GM12865 (cell line): ENCODE data around the gene FBXO5.
"Not testable (repeated sequence)": the region's sequence is repeated elsewhere in the genome, so short reads cannot be mapped to it uniquely, and the experiment has no call there.

Source experiments
- DNase-seq: peaks from one replicate; pipeline ENCODE4 v3.0.0; 2010; ENCODE audit warnings: low read depth
- H3K4me3 ChIP-seq: 2 replicates; pipeline ENCODE4 v1.5.1; 2011; ENCODE audit warnings: mild to moderate bottlenecking, low read depth, low read length, control low read depth
- TF ChIP-seq, protein P1 (sequence below): IDR thresholded peaks from 2 replicates; pipeline ENCODE4 v1.5.1; 2011; ENCODE audit warnings: low read length, control low read depth, low read depth, inconsistent platforms; ENCODE audit not compliant: insufficient read depth; ENCODE audit errors: missing control alignments

Gene FBXO5

DNA sequence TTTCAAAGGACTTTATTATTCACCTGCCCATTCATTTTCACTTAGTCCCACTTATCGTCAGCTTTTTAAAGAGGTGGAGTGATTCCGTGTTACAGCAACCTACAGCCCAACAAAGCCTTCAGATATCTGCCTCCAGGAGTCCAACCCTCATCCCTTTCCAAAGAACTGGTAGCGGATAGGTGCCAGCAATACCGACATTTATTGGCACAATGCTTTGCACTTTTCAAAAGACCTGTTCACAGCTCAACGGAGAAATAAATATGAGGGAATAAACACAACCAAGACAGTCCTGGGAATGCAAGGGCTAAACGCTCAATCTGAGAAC lies 20.5 kb upstream of the FBXO5 start:
- DNase-seq: no peak
- peak overlapping the region; percentile 88 for H3K4me3 ChIP-seq
- TF ChIP-seq, protein P1, sequence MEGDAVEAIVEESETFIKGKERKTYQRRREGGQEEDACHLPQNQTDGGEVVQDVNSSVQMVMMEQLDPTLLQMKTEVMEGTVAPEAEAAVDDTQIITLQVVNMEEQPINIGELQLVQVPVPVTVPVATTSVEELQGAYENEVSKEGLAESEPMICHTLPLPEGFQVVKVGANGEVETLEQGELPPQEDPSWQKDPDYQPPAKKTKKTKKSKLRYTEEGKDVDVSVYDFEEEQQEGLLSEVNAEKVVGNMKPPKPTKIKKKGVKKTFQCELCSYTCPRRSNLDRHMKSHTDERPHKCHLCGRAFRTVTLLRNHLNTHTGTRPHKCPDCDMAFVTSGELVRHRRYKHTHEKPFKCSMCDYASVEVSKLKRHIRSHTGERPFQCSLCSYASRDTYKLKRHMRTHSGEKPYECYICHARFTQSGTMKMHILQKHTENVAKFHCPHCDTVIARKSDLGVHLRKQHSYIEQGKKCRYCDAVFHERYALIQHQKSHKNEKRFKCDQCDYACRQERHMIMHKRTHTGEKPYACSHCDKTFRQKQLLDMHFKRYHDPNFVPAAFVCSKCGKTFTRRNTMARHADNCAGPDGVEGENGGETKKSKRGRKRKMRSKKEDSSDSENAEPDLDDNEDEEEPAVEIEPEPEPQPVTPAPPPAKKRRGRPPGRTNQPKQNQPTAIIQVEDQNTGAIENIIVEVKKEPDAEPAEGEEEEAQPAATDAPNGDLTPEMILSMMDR: no peak

DNA sequence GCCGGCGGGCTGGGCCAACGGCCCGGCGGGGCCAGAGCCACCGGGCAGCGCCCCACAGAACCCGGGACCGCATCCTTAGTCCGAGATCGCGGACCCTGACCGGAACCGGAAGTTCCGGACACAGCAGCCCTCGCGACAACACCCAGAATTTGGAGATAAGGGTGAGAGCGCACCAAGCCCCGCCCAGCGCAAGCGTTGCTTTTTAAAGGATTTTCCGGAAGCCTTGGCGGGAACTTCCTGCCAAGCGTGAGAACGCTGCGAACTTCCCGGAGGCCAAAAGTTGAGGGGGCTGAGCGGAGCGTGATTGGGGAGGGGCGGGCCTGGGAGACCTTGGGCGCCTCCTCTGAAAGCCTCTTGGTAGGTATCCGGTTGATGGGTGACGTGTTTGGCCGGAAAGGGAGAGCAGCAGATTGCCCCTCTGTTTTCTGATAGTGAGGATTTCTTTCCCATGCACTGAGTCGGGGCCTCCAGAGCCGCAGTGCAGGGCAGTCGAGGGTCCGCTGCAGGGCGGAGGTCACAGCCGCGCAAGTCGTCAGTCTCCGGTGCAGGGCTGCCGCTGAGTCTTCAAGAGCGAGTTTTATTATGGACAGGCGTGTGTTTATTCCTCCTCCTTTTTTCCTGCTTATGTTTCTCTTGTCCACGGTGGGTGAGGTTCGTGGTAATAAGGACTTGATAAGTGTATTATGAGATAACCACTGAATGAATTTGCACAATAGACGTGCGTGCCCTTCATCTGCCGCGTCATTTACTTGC lies 19.9 kb upstream of the FBXO5 start, which contains the start of gene MTRF1L:
Gene MTRF1L (minus strand): TSS at position 97 of the 753 bp plus-strand sequence. CDS start 24 bp downstream, at position 73.
- TF ChIP-seq, protein P1: no peak
- H3K4me3 ChIP-seq: peak within 1 kb of the TSS; percentile 88
- peak; percentile 97 for DNase-seq

DNA sequence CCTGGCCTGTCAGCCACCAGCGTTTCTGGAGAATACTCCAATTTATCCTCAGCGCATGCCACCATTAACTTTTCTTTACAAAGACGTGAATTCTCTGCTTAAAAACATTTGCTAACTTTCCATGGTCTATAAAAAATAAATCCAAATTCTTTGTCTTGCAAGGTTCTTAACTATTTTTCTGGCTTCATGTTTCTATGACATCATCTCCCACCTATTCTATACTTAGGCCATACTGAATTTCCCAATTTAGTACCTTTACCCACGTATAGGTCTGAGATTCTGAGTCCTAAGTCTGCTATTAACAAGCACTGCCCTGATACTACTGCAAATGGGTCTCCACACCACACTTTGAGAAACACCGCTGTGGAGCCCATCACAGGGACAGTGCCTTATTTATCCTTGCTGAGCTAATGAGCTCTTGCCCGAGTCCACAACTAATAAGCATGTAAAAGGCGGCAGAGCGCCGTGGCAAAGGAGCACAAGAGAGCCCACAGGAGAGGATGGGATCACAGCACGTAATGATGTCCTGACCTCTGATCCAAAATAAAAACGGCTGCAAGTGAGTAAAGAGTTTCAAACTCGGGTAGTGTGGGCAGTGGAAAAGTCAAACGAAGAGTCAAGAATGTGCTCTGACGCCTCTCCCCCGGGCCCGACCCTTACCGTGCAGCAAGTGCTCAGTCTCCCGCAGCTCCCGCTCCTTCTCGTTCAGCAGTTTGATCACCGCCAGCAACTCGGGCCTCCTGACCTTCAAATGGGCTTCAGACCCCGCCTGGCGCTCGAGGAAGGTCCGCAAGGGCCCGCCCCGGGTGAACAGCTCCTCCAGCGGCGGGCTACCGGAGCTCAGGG lies 19.1 kb upstream of the FBXO5 start:
- TF ChIP-seq, protein P1: no peak
- peak; percentile 29 for DNase-seq

DNA sequence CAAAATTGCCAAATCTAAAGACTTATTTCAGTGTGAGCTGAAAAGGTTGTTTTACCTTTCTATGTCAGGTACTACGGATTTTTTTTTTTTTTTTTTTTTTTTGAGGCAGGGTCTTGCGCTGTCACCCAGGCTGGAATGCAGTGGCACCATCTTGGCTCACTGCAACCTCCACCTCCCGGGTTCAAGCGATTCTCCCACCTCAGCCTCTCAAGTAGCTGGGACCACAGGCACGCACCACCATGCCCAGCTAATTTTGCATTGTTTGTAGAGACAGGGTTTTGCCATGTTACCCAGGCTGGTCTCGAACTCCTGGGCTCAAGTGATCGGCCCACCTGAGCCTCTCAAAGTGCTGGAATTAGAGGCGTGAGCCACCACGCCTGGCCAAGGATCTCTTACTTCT lies 17.9 kb upstream of the FBXO5 start:
- DNase-seq: not testable (repeated sequence)
- peak overlapping the region; percentile 88; the same call in 1 of the 2 replicates for H3K4me3 ChIP-seq

More for the DNA sequence above, 19.1 kb upstream of the FBXO5 start:
- H3K4me3 ChIP-seq: peak overlapping the region; percentile 88

DNA sequence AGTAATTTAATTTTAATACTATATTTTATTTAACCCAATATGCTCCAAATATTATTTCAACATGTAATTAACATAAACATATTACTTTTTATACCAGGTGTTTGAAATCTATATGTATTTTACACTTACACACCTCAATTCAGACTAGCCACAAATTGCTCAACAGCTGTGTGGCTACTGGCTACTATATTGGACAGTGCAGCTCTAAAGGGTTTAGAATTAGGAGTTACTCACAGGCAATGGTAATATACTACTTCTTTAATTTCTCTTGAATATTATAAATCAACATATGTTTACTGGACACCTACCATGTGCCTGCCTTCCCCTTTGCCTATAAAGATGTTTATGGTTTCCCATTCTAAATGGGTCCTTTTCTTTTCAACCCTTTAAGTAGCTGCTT lies 17.4 kb upstream of the FBXO5 start:
- no peak for DNase-seq
- H3K4me3 ChIP-seq: no peak overlapping the region

DNA sequence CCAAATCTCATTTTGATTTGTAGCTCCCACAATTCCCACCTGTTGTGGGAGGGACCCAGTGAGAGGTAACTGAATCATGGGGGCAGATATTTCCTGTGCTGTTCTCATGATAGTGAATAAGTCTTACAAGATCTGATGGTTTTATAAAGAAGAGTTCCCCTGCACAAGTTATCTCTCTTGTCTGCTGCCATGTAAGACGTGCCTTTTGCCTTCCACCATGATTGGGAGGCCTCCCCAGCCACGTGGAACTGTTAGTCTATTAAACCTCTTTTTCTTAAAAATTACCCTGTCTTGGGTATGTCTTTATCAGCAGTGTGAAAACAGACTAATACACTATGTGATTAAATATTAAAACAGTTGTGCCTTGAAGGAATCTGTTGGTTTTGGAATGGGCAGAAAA lies 16.7 kb upstream of the FBXO5 start:
- H3K4me3 ChIP-seq: not testable (repeated sequence)

More for the DNA sequence above, 17.4 kb upstream of the FBXO5 start:
- TF ChIP-seq, protein P1: no peak

DNA sequence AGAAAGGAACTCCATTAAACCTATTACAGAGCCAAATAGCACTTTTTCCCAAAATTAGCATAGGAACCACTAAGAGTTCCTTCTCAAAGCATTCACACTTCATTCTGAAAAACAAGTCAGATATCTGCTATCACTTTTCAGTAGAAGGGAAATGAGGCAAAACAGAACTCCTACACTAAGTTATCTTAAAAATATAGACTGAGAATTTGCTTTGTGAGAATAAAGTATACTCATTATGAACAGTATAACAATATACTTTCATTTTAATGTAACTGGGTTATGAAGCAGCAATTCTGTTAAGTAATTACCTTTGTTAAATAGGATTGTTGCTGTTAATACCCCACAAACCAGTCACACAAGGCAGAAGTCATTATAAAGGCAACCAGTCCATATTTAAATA lies 11.0 kb upstream of the FBXO5 start:
- TF ChIP-seq, protein P1: no peak
- H3K4me3 ChIP-seq: no peak overlapping the region
- DNase-seq: no peak

More for the DNA sequence above, 16.7 kb upstream of the FBXO5 start:
- not testable (repeated sequence) for DNase-seq
